K562 (cell line): Measurements from ENCODE around the gene BCL2L12. TPM values are rescaled to one million over a fixed set of nuclear protein-coding genes. Genes with fewer than 3 reads are reported as not detected.

ENCODE experiments used
- CREBBP ChIP-seq: IDR thresholded peaks from one replicate; pipeline ENCODE4 v1.6.1; 2012; ENCODE audit warnings: low read depth, mild to moderate bottlenecking, control low read depth, inconsistent platforms, low read length
- EZH2 ChIP-seq: IDR thresholded peaks from 2 replicates; pipeline ENCODE4 v1.6.1; 2012; ENCODE audit warnings: low read depth, mild to moderate bottlenecking, inconsistent platforms, low read length, borderline replicate concordance
- HINFP ChIP-seq: fragments of 450-650 bp; conservative IDR thresholded peaks from 2 replicates; pipeline ENCODE4 v1.6.1; 2016; ENCODE audit warnings: missing genetic modification characterization, low read depth, mild to moderate bottlenecking, control low read depth, missing compliant biosample characterization
- ILK ChIP-seq: fragments of 450-650 bp; IDR thresholded peaks from 2 replicates; pipeline ENCODE4 v1.6.1; 2016; ENCODE audit warnings: missing genetic modification characterization, low read depth, mild to moderate bottlenecking, missing compliant biosample characterization, moderate library complexity, borderline replicate concordance
- MCM5 ChIP-seq: fragments of 450-650 bp; IDR thresholded peaks from 2 replicates; pipeline ENCODE4 v1.6.1; 2016; ENCODE audit warnings: low read depth
- MEF2D ChIP-seq: conservative IDR thresholded peaks from 2 replicates; pipeline ENCODE4 v1.6.1; 2016; ENCODE audit warnings: low read depth, missing genetic modification characterization, missing compliant biosample characterization
- NCOA1 ChIP-seq: fragments of 450-650 bp; IDR thresholded peaks from 2 replicates; pipeline ENCODE4 v1.6.1; 2016; ENCODE audit warnings: low read depth
- RBBP5 ChIP-seq: fragments of 200-600 bp; sonication (generic); IDR thresholded peaks from 2 replicates; pipeline ENCODE4 v1.6.1; 2012; ENCODE audit warnings: borderline replicate concordance, mild to moderate bottlenecking, low read length, control low read depth, inconsistent platforms; ENCODE audit not compliant: insufficient read depth, poor library complexity, severe bottlenecking
- RHOXF2B ChIP-seq: fragments of 250-450 bp; sonication (Bioruptor Pico); conservative IDR thresholded peaks from 2 replicates; pipeline ENCODE4 v1.5.1; 2021
- SIN3B ChIP-seq: fragments of 450-650 bp; IDR thresholded peaks from 2 replicates; pipeline ENCODE4 v1.6.1; 2017; ENCODE audit warnings: low read depth, mild to moderate bottlenecking, moderate library complexity
- SMAD2 ChIP-seq: fragments of 150-350 bp; IDR thresholded peaks from 2 replicates; pipeline ENCODE4 v1.6.1; 2014; ENCODE audit warnings: low read depth, mild to moderate bottlenecking, low read length
- SMAD4 ChIP-seq: fragments of 250-450 bp; sonication (Bioruptor Pico); conservative IDR thresholded peaks from 2 replicates; pipeline ENCODE4 v1.8.0; 2021; ENCODE audit warnings: inconsistent platforms, mild to moderate bottlenecking, moderate library complexity
- ZBTB12 ChIP-seq: fragments of 250-450 bp; sonication (Bioruptor Pico); IDR thresholded peaks from 2 replicates; pipeline ENCODE4 v1.4.0; 2020
- ZC3H4 ChIP-seq: sonication (generic); formaldehyde crosslinking; IDR thresholded peaks from 2 replicates; pipeline ENCODE4 v1.9.0; 2021; ENCODE audit warnings: missing genetic modification reagents, borderline replicate concordance
- ZKSCAN1 ChIP-seq: fragments of 150-350 bp; IDR thresholded peaks from 2 replicates; pipeline ENCODE4 v1.6.1; 2016; ENCODE audit warnings: low read depth, low read length
- polyA plus RNA-seq, 8 experiments: library from polyadenylated mRNA; depleted of rRNA in 4 of 8; stranded (reverse) in 5 of 8; unstranded in 3 of 8; fragments of >200 nt; fragmentation: Nextera tagmentation in 2 of 8; fragmentation: Illumina TruSeq in 1 of 8; extraction: Ambion mirVana in 2 of 8; extraction: Trizol in 1 of 8; gene quantifications; 2 replicates each; pipeline versions ENCODE4 v1.2.1 to v1.2.3, GENCODE V29; 2011 to 2014; ENCODE audit warnings: inconsistent platforms in 1 of 8, missing spikeins in 1 of 8
- total RNA-seq, 7 experiments: library from RNA; depleted of rRNA in 6 of 7; stranded (reverse); fragments of >200 nt in 6 of 7; fragmentation: Illumina TruSeq in 2 of 7; extraction: Trizol in 2 of 7; gene quantifications; 2 replicates each; pipeline versions ENCODE4 v1.2.1 to v1.2.3, GENCODE V29; 2011 to 2021; ENCODE audit warnings: low replicate concordance in 1 of 7
- TF ChIP-seq, protein P1 (sequence below): fragments of 450-650 bp; IDR thresholded peaks from 2 replicates; pipeline ENCODE4 v1.6.1; 2016; ENCODE audit warnings: borderline replicate concordance
- TF ChIP-seq, protein P2 (sequence below), 2 experiments: fragments of 450-650 bp in 1 of 2; sonication (generic) in 1 of 2; formaldehyde crosslinking; conservative IDR thresholded peaks; 2 replicates each; pipeline versions ENCODE4 v1.4.0 to v1.8.1; 2020 to 2022; ENCODE audit warnings: mild to moderate bottlenecking in 1 of 2, missing genetic modification reagents in 1 of 2
- TF ChIP-seq, protein P3 (sequence below): sonication (generic); formaldehyde crosslinking; IDR thresholded peaks from 2 replicates; pipeline ENCODE4 v1.8.0; 2022; ENCODE audit warnings: mild to moderate bottlenecking, low read depth, missing genetic modification reagents
- TF ChIP-seq, protein P4 (sequence below): fragments of 250-450 bp; sonication (Bioruptor Pico); IDR thresholded peaks from 2 replicates; pipeline ENCODE4 v1.5.0; 2020; ENCODE audit warnings: mild to moderate bottlenecking

BCL2L12 gene
- total and polyA plus RNA-seq, 9 of the 15 experiments (the other 6 are each of a cell fraction or from before 2014, with no cell fraction given): 7.4 to 263 (median 81.2) TPM

DNA sequence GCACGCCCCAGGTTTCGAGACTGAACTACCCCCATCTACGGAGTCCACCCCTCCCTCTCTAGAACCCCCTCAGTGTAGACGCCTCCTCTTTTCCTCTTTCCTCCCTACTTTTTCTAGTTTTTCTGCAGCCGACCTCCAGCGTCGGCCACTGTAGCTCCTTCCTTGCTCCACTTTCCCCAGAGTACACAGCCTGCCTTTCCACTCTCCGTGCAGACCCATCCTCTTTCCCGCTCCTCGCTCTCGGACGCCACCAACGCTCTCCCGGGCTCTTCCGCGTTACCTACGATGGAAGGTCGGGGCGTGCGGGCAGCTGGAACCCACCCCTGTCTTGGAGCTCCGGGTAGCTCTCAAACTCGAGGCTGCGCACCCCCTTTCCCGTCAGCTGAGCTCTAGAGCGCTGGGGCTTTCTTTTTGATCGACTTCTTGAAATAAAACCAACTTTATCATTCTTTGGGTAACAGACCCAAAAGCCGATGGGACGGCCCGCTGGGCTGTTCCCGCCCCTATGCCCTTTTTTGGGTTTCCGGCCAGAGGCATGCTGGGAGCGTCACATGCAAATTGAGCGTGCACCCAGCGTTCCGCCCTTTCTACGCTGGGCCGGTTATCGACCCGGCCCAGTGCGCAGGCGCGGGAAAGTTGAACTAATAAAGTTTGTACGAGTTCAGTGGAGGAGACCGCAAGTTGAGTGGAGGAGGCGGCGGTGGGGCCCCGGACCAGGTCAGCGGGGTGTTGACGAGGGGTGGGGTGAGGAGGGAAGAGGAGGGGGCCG, at the start of gene BCL2L12, which contains the start of gene IRF3 (continued):
- TF ChIP-seq, protein P1, sequence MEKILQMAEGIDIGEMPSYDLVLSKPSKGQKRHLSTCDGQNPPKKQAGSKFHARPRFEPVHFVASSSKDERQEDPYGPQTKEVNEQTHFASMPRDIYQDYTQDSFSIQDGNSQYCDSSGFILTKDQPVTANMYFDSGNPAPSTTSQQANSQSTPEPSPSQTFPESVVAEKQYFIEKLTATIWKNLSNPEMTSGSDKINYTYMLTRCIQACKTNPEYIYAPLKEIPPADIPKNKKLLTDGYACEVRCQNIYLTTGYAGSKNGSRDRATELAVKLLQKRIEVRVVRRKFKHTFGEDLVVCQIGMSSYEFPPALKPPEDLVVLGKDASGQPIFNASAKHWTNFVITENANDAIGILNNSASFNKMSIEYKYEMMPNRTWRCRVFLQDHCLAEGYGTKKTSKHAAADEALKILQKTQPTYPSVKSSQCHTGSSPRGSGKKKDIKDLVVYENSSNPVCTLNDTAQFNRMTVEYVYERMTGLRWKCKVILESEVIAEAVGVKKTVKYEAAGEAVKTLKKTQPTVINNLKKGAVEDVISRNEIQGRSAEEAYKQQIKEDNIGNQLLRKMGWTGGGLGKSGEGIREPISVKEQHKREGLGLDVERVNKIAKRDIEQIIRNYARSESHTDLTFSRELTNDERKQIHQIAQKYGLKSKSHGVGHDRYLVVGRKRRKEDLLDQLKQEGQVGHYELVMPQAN: peak; percentile 90
- TF ChIP-seq, protein P2, sequence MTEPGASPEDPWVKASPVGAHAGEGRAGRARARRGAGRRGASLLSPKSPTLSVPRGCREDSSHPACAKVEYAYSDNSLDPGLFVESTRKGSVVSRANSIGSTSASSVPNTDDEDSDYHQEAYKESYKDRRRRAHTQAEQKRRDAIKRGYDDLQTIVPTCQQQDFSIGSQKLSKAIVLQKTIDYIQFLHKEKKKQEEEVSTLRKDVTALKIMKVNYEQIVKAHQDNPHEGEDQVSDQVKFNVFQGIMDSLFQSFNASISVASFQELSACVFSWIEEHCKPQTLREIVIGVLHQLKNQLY (CRISPR knock-in tag; conservative IDR thresholded peaks at IDR 0.05): no peak
- TF ChIP-seq MCM5: no peak
- no peak for TF ChIP-seq ILK
- no peak for TF ChIP-seq RHOXF2B
- no peak for TF ChIP-seq EZH2
- no peak for TF ChIP-seq SIN3B
- TF ChIP-seq, protein P3, sequence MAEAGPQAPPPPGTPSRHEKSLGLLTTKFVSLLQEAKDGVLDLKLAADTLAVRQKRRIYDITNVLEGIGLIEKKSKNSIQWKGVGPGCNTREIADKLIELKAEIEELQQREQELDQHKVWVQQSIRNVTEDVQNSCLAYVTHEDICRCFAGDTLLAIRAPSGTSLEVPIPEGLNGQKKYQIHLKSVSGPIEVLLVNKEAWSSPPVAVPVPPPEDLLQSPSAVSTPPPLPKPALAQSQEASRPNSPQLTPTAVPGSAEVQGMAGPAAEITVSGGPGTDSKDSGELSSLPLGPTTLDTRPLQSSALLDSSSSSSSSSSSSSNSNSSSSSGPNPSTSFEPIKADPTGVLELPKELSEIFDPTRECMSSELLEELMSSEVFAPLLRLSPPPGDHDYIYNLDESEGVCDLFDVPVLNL (CRISPR knock-in tag): no peak
- no peak for TF ChIP-seq HINFP (tag)
- no peak for TF ChIP-seq ZBTB12 (CRISPR knock-in tag)
- peak; percentile 26; the same call in 1 of the 2 replicates for TF ChIP-seq ZKSCAN1
- no peak for TF ChIP-seq CREBBP
- TF ChIP-seq NCOA1: no peak
- TF ChIP-seq, protein P4, sequence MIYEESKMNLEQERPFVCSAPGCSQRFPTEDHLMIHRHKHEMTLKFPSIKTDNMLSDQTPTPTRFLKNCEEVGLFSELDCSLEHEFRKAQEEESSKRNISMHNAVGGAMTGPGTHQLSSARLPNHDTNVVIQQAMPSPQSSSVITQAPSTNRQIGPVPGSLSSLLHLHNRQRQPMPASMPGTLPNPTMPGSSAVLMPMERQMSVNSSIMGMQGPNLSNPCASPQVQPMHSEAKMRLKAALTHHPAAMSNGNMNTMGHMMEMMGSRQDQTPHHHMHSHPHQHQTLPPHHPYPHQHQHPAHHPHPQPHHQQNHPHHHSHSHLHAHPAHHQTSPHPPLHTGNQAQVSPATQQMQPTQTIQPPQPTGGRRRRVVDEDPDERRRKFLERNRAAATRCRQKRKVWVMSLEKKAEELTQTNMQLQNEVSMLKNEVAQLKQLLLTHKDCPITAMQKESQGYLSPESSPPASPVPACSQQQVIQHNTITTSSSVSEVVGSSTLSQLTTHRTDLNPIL (CRISPR knock-in tag): no peak
- TF ChIP-seq SMAD2: no peak
- 0 out of 2 replicates have a peak, but pooled peaks have one; percentile 31 for TF ChIP-seq SMAD4
- TF ChIP-seq MEF2D (tag): no peak
- TF ChIP-seq ZC3H4 (CRISPR knock-in tag): no peak
- no peak for TF ChIP-seq RBBP5
